A549 treated with RU486 at 1 μM for 4 hours (cell line): ENCODE measurements around the gene CDCA7L. TPM values are rescaled to one million over a fixed set of nuclear protein-coding genes. Genes with fewer than 3 reads are reported as not detected.

ENCODE experiments used
- total RNA-seq: library from RNA; stranded (reverse); fragments of 200-300 nt; extraction: Qiagen RNA extraction; gene quantifications from 5 replicates; pipeline ENCODE4 v1.2.3, GENCODE V29; 2022; ENCODE audit warnings: low read depth

CDCA7L gene, protein sequence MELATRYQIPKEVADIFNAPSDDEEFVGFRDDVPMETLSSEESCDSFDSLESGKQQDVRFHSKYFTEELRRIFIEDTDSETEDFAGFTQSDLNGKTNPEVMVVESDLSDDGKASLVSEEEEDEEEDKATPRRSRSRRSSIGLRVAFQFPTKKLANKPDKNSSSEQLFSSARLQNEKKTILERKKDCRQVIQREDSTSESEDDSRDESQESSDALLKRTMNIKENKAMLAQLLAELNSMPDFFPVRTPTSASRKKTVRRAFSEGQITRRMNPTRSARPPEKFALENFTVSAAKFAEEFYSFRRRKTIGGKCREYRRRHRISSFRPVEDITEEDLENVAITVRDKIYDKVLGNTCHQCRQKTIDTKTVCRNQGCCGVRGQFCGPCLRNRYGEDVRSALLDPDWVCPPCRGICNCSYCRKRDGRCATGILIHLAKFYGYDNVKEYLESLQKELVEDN
- total RNA-seq: 15.3 to 18.0 TPM (median 15.5 TPM) in 5 replicates

DNA sequence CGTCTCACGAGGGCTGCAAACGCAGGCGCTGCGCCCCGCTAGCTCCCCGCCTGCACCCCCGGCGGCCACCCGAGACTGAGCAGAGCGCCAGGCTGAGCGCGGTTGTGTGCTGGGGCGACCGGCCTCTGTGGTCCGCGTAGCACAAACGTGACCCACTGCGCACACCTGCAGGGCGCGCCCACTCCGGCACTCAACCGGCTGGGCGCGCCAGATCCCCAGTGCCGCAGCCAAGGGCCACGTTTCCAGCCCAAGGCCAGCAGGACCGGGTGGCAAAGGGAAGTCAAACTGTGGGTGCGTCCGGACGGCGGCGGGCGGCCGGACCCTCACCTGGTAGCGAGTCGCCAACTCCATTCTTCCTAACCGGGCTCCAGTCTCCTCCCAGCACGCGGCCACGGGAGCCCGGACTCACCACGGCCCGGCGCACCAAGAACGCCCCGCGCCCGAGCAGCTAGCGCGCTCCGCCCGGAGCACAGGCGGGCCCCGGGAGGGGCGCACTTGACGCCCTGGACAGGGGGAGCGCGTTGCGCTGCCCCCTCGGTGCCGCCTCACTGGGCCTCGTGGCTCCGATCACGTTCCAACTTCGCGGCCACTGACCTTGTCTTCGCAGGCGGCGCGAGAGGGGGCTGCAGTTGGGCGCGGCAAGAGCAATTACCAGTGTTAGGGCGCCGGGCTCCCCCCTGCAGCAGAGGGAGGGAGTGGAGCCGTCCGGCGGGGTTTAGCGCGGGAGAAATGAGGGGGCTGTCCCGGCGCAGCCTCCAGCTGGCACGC, at the start of gene CDCA7L:
CDCA7L (minus strand) TSS at position 446 of the 768 bp plus-strand sequence; CDS start at position 351, 95 bp downstream.

